H7 (cell line): Measurements from ENCODE around the gene THAP4. TPM values are rescaled to one million over a fixed set of nuclear protein-coding genes. Genes with fewer than 3 reads are reported as not detected.

Source experiments
- DNase-seq: peaks from one replicate; pipeline ENCODE4 v3.0.0; 2012
- H3K27me3 ChIP-seq: 2 replicates; pipeline ENCODE4 v1.6.0; 2011; ENCODE audit warnings: mild to moderate bottlenecking, low read length; ENCODE audit not compliant: control insufficient read depth, insufficient read depth
- H3K36me3 ChIP-seq: replicated peaks from 2 replicates; pipeline ENCODE4 v1.5.1; 2011; ENCODE audit warnings: low read length; ENCODE audit not compliant: control insufficient read depth, insufficient read depth
- H3K4me3 ChIP-seq: 2 replicates; pipeline ENCODE4 v1.5.1; 2011; ENCODE audit warnings: low read depth, mild to moderate bottlenecking, control low read depth, low read length, moderate library complexity; ENCODE audit not compliant: insufficient read depth
- total RNA-seq: library from RNA; depleted of rRNA; stranded (reverse); fragments of >200 nt; shearing (Covaris generic); gene quantifications from 2 replicates; pipeline ENCODE4 v1.2.3, GENCODE V29; 2014

The THAP4 gene
- total RNA-seq, 1 experiment from 2014 or later, result 120 TPM

DNA sequence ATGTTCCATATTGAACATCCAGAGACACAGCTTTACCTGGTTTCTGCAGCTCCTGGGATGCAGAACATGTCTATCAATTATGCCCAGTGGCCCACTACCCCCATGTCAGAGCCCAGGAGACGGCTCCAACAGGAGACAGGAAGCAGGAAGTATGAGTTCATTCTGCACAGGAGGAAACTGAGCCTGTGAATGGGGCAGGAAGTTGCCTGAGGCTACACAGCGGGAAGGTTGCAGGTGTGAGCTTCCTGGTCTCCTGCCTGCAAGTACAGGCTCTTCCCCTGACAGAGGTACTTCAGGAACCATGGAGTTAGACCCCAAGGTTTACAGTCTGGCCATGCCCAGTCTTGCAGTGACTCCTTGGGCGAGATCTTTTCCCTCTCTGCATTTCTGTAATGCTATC lies 81.2 kb downstream of the THAP4 start:
- no peak overlapping the region for H3K4me3 ChIP-seq
- DNase-seq, result peak; percentile 58
- H3K27me3 ChIP-seq, result no peaks in the 10 kb centered on the region
- H3K36me3 ChIP-seq, result no peaks in the 10 kb centered on the region

DNA sequence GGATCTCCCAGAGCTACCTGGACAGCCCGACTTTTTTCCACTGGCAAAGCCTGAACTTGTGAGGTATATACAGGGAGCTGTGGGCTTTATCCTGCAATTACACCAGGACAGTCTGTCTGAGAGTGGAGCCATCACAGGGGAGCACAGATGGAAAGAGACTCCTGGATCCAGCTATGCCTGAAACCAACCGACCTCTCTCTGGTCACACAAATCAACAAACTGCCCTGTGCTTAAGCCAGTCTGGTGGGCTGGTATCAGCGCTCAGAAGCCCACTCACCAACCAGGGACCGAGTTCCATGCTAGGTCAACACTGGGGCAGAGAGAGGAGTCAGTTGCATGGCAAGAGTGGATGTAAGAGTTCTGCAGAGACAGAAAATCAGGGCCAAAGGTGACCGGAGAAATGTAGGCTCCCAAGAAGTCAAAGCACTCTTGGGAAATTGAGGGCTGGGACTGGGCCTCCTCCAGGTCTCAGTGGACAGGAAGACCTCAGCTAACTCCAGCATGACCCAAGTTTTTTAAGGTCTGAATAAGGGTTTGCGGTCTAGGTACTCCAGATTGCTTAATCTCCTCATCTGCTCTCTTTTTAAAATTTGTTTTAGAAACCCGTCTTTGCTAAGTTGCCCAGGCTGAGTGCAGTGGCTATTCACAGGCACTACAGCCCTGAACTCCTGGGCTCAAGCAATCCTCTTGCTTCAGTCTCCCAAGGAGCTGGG lies 82.2 kb downstream of the THAP4 start:
- DNase-seq, result no peak
- Histone ChIP-seq H3K36me3 (no peaks in the 10 kb centered on the region), H3K4me3 (no peak overlapping the region), H3K27me3 (no peaks in the 10 kb centered on the region)

DNA sequence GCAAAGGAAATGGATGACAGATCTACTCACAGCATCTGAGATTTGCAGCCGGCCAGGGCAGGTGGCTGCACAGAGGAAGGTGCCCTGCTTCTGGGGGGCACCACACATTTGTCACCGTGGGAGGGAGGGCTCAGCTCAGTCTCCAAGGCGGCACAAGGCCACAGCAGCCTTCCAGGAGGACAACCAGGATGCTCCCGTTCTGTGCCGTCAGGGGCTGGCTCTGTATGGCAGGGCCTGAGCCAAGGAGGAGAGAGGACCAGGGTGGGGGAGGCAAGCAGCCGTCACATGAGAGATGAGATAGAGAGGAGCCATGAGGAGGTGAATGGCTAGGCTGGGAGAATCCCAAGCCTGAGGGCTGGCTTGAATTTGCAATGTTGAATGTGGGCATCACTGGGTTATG lies 83.0 kb downstream of the THAP4 start:
- Histone ChIP-seq H3K4me3 (no peak overlapping the region), H3K36me3 (no peaks in the 10 kb centered on the region), H3K27me3 (no peaks in the 10 kb centered on the region)
- peak; percentile 48 for DNase-seq

DNA sequence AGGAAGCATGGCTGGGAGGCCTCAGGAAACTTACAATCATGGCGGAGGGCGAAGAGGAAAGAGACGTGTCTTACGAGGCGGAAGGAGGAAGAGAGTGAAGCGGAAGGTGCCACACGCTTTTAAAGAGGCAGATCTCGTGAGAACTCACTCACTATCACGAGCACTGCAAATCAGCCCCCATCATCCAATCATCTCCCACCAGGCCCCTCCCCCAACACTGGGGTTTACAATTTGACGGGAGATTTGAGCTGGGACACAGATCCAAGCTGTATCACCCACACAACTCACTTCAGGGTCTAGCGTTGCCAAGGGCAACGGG lies 83.5 kb downstream of the THAP4 start:
- no peak for DNase-seq
- no peaks in the 10 kb centered on the region for H3K27me3 ChIP-seq
- H3K4me3 ChIP-seq, result no peak overlapping the region
- H3K36me3 ChIP-seq, result no peaks in the 10 kb centered on the region

DNA sequence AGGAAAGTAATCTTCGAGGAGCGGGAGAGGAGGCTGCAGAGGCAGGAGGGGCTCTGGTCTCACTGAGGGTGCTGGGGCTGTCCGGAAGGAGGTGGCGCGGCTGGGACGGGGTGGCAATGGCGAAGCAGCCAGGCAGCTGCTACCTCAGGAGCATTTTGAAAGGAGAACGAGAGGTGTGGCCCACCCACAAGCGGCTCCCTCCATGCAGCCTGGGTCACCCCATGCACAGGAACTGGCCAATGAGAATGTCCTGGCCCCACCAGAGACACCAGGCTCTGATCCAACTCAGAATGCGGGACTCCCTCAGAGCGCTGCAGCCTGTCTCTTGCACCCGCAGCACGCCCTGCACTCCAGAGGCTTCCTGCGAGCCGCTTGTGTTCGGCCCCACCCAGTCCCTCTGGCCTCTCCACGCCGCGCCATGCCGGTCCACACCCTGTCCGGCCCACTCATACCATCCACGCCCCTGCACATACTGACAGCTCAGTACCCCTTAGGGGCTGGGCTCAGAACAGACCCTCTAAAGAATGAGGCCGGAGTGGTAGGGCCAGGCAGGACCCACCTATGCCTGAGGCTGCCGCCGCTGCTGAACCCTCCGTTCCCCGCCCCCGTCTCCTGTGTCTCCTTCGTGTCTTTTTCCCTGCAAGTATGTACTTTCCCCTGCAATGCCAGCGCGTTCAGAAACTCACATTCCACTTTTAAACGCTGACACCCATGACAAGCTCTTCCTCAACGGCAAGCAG lies 84.8 kb downstream of the THAP4 start:
- H3K27me3 ChIP-seq, result no peaks in the 10 kb centered on the region
- no peak overlapping the region for H3K4me3 ChIP-seq
- H3K36me3 ChIP-seq, result no peaks in the 10 kb centered on the region
- peak; percentile 59 for DNase-seq

DNA sequence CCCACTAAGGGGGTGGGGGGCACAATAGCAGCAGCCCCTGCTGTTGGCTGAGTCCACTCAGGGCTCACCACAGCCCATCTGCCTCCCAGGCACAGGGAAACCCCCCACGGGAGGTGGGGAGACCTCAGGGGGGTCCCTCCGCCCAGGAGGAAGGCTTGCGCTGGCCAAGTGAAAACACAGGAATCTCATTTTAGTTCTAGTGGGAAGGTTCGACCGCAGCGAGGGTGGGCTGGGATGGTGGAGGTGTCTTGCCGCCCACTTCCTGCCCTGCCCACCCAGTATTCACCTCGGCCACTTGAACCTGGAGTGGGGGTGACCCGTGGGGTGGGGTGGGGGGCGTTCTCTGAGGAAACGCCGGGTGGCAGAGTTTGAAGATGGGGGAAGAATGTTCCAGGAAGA lies 85.4 kb downstream of the THAP4 start:
- no peak overlapping the region for H3K4me3 ChIP-seq
- peak; percentile 63 for DNase-seq
- no peaks in the 10 kb centered on the region for H3K27me3 ChIP-seq
- no peaks in the 10 kb centered on the region for H3K36me3 ChIP-seq

DNA sequence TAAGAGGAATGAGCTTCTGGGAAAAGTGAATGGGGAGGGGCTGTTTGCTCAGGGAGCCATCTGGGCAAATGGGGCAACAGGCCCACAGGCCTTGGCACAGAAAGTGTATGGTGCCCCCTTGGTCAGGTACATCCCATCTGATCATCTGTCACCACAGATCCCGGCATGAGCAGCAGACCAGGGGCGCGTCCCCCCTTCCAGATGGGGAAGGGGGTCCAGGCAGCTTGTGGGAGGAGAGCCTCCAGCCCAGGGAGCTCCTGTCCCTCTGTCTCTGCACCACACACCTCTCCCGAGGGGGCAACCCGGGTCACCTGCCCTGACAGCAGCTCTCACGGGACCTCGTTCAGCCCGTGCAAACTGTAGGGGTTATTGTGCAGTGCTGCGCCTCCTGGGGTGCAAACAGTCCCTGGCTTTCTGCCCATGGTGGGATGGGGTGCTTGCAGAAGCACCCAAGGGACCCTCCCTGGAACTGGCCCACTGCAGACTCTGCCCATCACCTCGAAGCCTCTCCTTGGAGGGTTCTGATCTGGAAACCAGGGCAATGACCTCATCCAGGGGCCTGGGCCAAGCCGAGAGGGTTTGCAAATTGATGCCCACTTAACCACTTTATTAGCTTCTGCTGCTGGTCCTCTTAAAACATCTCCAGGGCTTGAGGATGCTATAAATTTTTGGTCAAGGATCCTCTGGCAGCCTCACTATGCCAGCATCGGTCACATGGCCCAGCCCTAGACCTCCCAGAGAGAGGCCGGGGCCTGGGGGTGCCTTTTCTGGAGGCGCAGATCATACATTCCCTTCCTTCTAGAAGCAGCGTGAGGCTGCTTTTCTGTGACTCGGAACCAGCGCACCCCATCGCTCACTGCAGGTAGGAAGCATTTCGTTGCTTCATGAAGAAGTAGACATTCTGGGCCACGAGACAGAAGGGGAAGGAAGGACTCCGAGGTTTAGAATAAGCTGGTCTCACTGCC lies 86.1 kb downstream of the THAP4 start:
- Histone ChIP-seq H3K27me3 (no peaks in the 10 kb centered on the region), H3K4me3 (no peak overlapping the region), H3K36me3 (no peaks in the 10 kb centered on the region)
- DNase-seq, result peak; percentile 56

DNA sequence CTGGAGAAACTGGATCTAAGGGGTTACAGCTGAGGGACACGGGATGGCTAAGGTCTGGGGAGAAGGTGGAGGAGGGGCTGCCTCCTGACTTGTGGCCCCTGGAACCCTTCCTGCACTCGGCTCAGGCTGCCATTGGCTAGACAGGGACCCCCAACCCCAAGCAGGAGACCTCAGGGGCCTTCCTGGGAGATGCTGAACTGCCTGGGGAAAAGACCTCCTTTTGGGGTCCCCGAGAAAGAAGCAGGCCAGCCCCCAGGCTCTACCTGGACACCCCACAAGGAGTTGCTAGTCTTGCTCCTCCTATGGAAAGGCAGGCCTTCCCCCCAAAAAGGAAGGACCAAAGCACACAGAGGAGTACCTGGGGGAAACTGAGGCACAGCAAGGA lies 88.5 kb downstream of the THAP4 start:
- Histone ChIP-seq H3K27me3 (no peaks in the 10 kb centered on the region), H3K36me3 (no peaks in the 10 kb centered on the region), H3K4me3 (no peak overlapping the region)
- DNase-seq, result no peak

DNA sequence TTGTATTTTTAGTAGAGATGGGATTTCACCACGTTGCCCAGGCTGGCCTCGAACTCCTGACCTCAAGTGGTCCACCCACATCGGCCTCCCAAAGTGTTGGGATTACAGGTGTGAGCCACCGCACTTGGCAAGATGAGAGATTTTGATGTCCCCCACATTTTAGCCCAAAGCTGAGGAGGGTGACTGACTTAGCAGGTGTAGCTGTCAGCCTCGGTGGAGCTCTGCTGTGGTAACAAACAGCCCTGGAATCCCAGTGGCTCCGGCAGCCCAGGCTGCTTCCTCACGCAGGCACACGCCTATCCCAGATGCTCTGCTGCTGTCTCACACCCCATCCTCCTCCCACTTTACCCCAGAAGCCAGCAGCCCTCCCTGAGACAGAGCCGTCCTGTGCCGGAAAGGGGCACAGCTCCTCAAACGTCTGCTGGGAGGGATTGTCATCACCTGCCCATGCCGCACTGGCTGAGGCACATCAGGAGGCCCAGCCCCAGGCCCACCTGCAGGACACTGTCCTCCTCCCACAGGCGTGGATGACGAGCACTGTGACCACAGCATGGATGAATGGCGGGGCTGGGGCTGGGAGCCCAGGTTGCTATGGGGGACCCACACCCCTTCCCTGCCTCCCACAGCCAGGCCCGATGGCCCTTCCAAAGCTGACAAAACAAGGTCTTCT lies 89.0 kb downstream of the THAP4 start:
- peak; percentile 28 for DNase-seq
- Histone ChIP-seq H3K27me3 (peaks cover 4% of the 10 kb centered on the region), H3K36me3 (no peaks in the 10 kb centered on the region), H3K4me3 (no peak overlapping the region)

DNA sequence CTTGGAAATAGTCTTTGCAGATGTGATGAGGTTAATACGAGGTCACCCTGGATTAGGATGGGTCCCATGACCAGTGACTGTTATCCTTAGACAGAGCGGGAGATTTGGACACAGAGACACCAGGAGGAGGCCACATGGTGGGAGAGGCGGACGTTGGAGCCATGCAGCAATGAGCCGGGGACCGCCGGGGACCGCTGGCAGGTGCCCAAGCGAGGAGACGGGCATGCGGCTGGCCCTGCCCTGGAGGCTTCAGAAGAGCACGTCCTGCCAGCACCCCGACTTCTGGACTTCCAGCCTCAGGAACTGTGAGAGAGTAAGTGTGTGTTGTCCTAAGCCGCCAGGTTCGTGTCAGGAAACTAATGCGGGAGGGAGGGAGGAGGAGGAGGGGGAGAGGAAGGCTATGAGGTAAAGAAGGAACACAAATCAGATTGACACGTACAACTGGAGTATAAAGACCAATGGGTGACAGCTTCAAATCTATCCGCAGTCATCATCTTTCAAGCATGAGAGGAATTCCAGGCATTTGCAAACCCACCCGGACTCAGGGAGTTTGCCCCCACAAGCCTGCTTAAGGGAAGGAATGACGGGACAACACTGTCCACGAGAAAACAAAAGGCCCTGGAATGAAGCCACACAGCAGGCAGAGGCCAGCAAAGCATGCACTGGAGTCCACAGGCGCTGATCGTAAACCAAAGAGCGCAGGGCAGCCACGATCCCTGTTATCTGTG lies 90.0 kb downstream of the THAP4 start:
- DNase-seq, result peak; percentile 68
- Histone ChIP-seq H3K4me3 (no peak overlapping the region), H3K36me3 (no peaks in the 10 kb centered on the region), H3K27me3 (peaks cover 12% of the 10 kb centered on the region)

DNA sequence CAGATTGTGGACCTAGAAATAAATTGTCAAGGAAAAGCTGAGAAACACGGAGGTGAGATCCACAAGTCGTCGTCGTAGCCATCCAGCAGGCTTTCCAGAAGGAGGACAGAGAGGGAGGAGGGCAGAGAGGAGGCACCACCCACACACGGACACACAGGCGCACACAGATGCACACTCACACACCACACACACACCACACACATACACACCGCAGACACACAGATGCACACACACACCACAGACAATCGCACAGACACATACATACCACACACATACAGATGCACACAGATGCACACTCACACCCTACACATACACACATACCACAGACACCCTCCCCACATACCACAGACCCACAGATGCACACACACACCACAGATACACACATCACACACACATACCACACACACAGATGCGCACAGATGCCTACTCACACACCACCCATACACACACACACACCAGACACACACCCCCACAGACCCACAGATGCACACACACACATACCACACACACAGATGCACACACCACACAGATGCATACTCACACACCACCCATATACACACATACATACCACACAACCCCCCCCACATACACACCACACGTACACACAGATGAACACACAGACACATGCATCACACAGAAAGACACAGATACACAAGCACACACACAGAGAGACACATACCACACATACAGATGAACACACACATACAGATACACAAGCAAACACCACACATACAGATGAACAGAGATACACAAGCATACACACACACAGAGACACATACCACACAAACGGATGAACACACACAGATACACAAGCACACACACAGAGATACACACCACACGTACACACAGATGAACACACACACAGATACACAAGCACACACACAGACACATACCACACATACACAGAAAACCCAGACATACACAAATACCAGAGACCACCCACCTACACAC lies 91.2 kb downstream of the THAP4 start:
- no peak overlapping the region for H3K4me3 ChIP-seq
- peaks cover 22% of the 10 kb centered on the region for H3K27me3 ChIP-seq
- DNase-seq, result no peak
- H3K36me3 ChIP-seq, result no peaks in the 10 kb centered on the region

DNA sequence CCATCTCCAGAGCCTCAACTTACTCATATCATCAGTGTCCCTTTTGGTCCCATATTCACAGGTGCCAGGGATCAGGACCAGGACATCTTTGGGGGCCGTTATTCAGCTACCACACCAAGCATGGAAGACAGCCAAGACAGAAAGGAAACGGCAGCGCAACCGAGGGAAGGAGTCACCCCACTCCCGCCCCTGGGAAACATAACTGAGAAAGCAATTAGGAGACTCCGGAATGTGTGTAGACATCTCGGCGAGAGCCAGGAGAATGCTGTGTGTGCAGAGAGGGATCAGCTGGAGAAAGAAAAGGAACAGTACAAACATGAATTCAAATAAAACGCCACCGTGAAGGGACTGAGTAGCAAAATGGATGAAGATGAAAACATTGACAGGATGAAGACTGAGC lies 91.9 kb downstream of the THAP4 start:
- H3K27me3 ChIP-seq, result peaks cover 28% of the 10 kb centered on the region
- no peaks in the 10 kb centered on the region for H3K36me3 ChIP-seq
- DNase-seq, result no peak
- no peak overlapping the region for H3K4me3 ChIP-seq

DNA sequence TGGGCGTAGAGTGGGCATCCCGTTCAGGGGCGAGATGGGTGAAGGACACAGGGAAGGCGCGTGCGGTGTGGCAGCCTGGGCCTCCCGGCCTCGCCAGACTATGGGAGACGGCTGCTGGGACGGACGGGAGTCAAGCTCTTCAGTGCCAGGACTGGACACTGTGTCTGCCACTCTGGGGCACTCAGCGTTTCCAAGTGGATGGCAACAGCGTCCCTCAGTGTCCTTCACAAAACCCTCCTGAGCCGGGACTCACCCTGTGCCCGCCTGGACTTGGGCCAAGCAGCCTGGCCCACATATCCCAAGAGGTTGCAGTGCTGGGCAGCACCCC lies 94.7 kb downstream of the THAP4 start:
- DNase-seq, result no peak
- H3K4me3 ChIP-seq, result no peak overlapping the region

More for the DNA sequence above, 94.7 kb downstream of the THAP4 start:
- H3K27me3 ChIP-seq, result peaks cover 31% of the 10 kb centered on the region
- H3K36me3 ChIP-seq, result no peaks in the 10 kb centered on the region
